Measurements from ENCODE around the gene METTL9.

DNA sequence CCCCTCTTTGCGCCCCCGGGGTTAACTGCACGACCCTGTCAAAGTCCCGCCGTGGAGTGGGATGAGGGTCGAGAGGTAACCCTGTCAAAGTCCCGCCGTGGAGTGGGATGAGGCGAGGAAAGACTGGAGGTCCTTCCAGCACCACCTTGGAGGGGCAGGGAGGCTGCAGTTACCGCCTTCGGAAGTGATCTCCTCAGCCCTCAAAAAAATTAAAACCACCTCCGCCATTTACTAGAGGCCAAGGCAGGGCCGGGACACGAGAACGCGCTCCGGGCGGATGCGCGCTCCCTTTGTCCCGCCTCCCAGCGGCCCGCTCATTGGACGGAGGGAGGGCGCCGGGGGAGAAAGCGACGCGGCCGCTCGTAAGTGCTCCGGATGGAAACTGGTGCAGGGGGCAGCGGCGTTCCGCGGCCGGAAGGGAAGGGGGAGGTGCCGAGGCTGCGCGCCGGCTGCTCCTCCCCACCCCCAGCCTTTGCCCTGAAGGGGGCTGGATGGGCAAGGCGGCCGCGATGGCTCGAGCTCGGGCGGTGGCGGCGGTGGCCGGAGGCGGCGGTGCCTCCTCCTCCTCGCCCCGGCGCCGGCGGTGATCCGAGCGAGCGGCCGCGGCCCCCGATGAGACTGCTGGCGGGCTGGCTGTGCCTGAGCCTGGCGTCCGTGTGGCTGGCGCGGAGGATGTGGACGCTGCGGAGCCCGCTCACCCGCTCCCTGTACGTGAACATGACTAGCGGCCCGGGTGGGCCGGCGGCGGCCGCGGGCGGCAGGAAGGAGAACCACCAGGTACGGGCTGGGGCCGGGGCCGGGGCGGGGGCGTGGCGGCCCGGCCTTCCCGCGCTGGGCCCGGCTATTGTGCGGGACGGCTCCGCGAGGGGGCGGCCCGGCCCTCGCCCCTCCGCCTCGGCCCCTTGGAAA, at the start of gene METTL9:
- peak; percentile 55; the same call in 1 of the 2 replicates for TF ChIP-seq TAF1 (IDR thresholded peaks at IDR 0.05; ENCODE audit: borderline replicate concordance, insufficient read depth, low read length)
- TF ChIP-seq, protein P1, sequence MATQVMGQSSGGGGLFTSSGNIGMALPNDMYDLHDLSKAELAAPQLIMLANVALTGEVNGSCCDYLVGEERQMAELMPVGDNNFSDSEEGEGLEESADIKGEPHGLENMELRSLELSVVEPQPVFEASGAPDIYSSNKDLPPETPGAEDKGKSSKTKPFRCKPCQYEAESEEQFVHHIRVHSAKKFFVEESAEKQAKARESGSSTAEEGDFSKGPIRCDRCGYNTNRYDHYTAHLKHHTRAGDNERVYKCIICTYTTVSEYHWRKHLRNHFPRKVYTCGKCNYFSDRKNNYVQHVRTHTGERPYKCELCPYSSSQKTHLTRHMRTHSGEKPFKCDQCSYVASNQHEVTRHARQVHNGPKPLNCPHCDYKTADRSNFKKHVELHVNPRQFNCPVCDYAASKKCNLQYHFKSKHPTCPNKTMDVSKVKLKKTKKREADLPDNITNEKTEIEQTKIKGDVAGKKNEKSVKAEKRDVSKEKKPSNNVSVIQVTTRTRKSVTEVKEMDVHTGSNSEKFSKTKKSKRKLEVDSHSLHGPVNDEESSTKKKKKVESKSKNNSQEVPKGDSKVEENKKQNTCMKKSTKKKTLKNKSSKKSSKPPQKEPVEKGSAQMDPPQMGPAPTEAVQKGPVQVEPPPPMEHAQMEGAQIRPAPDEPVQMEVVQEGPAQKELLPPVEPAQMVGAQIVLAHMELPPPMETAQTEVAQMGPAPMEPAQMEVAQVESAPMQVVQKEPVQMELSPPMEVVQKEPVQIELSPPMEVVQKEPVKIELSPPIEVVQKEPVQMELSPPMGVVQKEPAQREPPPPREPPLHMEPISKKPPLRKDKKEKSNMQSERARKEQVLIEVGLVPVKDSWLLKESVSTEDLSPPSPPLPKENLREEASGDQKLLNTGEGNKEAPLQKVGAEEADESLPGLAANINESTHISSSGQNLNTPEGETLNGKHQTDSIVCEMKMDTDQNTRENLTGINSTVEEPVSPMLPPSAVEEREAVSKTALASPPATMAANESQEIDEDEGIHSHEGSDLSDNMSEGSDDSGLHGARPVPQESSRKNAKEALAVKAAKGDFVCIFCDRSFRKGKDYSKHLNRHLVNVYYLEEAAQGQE (IDR thresholded peaks at IDR 0.05; ENCODE audit: insufficient read depth in 1 of 2, low read depth in 2 of 2, low read length in 2 of 2), result no peak

Data from PFSK-1 (cell line).